Skin epidermis (tissue), 12 donors: Measurements from ENCODE around the gene AURKA.

Source experiments
- H3K27ac ChIP-seq, 21 experiments: fragments of 200-600 bp; sonication (generic) in 11 of 21; one replicate each; pipeline ENCODE4 v1.5.0; 2020; ENCODE audit warnings: mild to moderate bottlenecking in 3 of 21, inconsistent platforms in 2 of 21, moderate library complexity in 2 of 21
- H3K4me3 ChIP-seq, 7 experiments: fragments of 200-600 bp; sonication (generic) in 2 of 7; one replicate each; pipeline ENCODE4 v1.5.0; 2020; ENCODE audit warnings: inconsistent platforms in 2 of 7, mild to moderate bottlenecking in 2 of 7, moderate library complexity in 1 of 7

AURKA gene

GRCh38 chr20:56324806-56325205 lies 67.2 kb downstream of the AURKA start:
- Histone ChIP-seq H3K27ac (no peak overlapping the region), H3K4me3 (no peak overlapping the region)

GRCh38 chr20:56323656-56324055 lies 68.4 kb downstream of the AURKA start:
- Histone ChIP-seq H3K4me3 (no peak overlapping the region), H3K27ac (peak overlapping the region in 2 of 21 experiments; percentile 11 to 37)

DNA sequence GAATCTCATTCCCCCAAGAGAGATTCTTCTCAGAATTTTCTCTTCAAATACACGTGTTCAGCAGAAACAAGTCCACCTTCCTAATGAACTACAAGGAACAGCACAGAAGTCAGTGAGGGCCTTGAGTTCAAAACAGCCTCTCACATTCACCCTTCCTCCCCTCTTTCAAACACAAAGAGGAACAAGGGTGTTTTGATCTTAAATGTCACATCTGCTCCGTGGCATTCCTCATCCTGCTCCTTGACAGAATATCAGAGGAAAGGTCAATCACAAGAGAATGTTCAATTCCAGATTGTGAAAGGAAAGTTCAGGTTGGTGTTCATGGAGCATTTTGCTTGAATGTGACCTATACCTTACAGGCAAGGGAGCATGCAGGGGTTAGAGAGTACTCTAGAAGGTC lies 68.8 kb downstream of the AURKA start:
- no peak overlapping the region for H3K4me3 ChIP-seq
- H3K27ac ChIP-seq = peak overlapping the region in 2 of 21 experiments; percentile 11 to 37

- H3K4me3 ChIP-seq = no peak overlapping the region
- H3K27ac ChIP-seq = peak overlapping the region in 2 of 21 experiments; percentile 11 to 37
Observed at GRCh38 chr20:56322681-56323080, 69.3 kb downstream of the AURKA start.
